Breast epithelium (tissue), 3 donors: ENCODE data around the gene FKRP.

Source experiments
- POLR2A ChIP-seq: fragments of 450-650 bp; IDR thresholded peaks from one replicate; pipeline ENCODE4 v1.6.1; 2016; ENCODE audit warnings: antibody characterized with exemption, mild to moderate bottlenecking, moderate library complexity
- POLR2AphosphoS5 ChIP-seq, 3 donors: sonication (generic); formaldehyde crosslinking; IDR thresholded peaks; one replicate each; pipeline ENCODE4 v1.6.1; 2017; ENCODE audit warnings: antibody characterized with exemption in 3 of 3
- TF ChIP-seq, protein P1 (sequence below), 3 donors: fragments of 450-650 bp; IDR thresholded peaks; one replicate each; pipeline ENCODE4 v1.5.1; 2016 to 2017; ENCODE audit warnings: antibody characterized with exemption in 3 of 3, mild to moderate bottlenecking in 3 of 3, moderate library complexity in 3 of 3

DNA sequence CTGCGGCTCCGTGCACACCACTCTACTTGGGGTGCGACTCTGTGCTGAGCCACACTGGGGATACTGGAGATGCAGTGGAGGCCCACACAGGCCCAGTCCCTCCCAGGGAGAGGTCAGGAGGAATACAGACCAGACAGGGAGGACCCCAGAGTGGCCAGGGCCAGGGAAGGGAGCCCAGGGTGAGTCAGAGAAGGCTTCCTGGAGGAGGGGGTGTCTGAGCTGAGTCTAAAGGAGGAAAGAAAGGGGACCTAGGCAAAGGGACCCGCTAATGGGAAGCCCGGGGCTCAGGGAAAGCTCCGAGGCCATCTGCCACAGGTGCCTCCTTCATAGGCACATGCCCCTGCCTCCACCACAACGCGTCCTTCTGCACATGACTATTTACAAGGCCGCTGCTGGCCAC is 15.7 kb upstream of the FKRP start:
- TF ChIP-seq, protein P1, sequence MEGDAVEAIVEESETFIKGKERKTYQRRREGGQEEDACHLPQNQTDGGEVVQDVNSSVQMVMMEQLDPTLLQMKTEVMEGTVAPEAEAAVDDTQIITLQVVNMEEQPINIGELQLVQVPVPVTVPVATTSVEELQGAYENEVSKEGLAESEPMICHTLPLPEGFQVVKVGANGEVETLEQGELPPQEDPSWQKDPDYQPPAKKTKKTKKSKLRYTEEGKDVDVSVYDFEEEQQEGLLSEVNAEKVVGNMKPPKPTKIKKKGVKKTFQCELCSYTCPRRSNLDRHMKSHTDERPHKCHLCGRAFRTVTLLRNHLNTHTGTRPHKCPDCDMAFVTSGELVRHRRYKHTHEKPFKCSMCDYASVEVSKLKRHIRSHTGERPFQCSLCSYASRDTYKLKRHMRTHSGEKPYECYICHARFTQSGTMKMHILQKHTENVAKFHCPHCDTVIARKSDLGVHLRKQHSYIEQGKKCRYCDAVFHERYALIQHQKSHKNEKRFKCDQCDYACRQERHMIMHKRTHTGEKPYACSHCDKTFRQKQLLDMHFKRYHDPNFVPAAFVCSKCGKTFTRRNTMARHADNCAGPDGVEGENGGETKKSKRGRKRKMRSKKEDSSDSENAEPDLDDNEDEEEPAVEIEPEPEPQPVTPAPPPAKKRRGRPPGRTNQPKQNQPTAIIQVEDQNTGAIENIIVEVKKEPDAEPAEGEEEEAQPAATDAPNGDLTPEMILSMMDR (IDR thresholded peaks at IDR 0.05) = no peak
- TF ChIP-seq POLR2A (no peak), POLR2AphosphoS5 (IDR thresholded peaks at IDR 0.05) (no peak)
